Muscle of leg (tissue), 11 donors: Measurements from ENCODE around the gene ZCCHC10. TPM values are rescaled to one million over a fixed set of nuclear protein-coding genes. Genes with fewer than 3 reads are reported as not detected.
"Not testable (repeated sequence)": the region's sequence is repeated elsewhere in the genome, so short reads cannot be mapped to it uniquely, and the experiment has no call there.

Experiments used
- DNase-seq: peaks from one replicate; pipeline ENCODE4 v3.0.0; 2013
- H3K27ac ChIP-seq: one replicate; pipeline ENCODE4 v1.5.1; 2013; ENCODE audit warnings: mild to moderate bottlenecking, low read length, control low read depth
- H3K27me3 ChIP-seq: one replicate; pipeline ENCODE4 v1.6.1; 2013; ENCODE audit warnings: low read length; ENCODE audit not compliant: control insufficient read depth, insufficient read depth
- H3K36me3 ChIP-seq: one replicate; pipeline ENCODE4 v1.6.1; 2013; ENCODE audit warnings: low read length; ENCODE audit not compliant: control insufficient read depth, insufficient read depth
- H3K4me1 ChIP-seq: one replicate; pipeline ENCODE4 v1.6.1; 2013; ENCODE audit warnings: low read length; ENCODE audit not compliant: control insufficient read depth, insufficient read depth
- H3K4me3 ChIP-seq: one replicate; pipeline ENCODE4 v1.5.1; 2013; ENCODE audit warnings: low read length, control low read depth
- H3K9me3 ChIP-seq: replicated peaks from 2 replicates; pipeline ENCODE4 v1.6.1; 2013; ENCODE audit warnings: low read depth, low read length; ENCODE audit not compliant: control insufficient read depth
- WGBS: methylation state at CpG from one replicate; pipeline ENCODE4 v1.1.5; 2013; ENCODE audit warnings: missing lambda C conversion rate; ENCODE audit not compliant: insufficient coverage; 5-methylcytosine and 5-hydroxymethylcytosine counted together
- polyA plus RNA-seq, 8 donors: library from polyadenylated mRNA; unstranded; fragments of 120-200 nt; gene quantifications; one replicate each; pipeline versions ENCODE4 v1.2.1 to v1.2.3, GENCODE V29; 2013; ENCODE audit warnings: inconsistent platforms in 1 of 8, low replicate concordance in 1 of 8; ENCODE audit not compliant: insufficient read length in 8 of 8, insufficient read depth in 1 of 8
- total RNA-seq: library from RNA; stranded (reverse); fragments of 120-200 nt; gene quantifications from one replicate; pipeline ENCODE4 v1.2.4, GENCODE V29; 2013

Gene ZCCHC10
- total and polyA plus RNA-seq, 9 donors, result 11.6 to 28.0 (median 22.6) TPM

GRCh38 chr5:132962429-132963021, 63.8 kb downstream of the ZCCHC10 start:
- H3K36me3 ChIP-seq, result no peaks in the 10 kb centered on the region
- H3K27ac ChIP-seq, result peak overlapping the region; percentile 98
- H3K4me1 ChIP-seq, result peaks cover 13% of the 10 kb centered on the region
- WGBS, result 0% methylated on average over 3 of the region's 21 CpGs
- DNase-seq, result peak; percentile 90
- H3K9me3 ChIP-seq, result no peaks in the 10 kb centered on the region
- H3K4me3 ChIP-seq, result peak overlapping the region; percentile 76
- no peaks in the 10 kb centered on the region for H3K27me3 ChIP-seq

GRCh38 chr5:132961887-132962286, 64.5 kb downstream of the ZCCHC10 start:
- Histone ChIP-seq H3K4me3 (peak overlapping the region; percentile 76), H3K27ac (peak overlapping the region; percentile 98), H3K27me3 (no peaks in the 10 kb centered on the region), H3K9me3 (no peaks in the 10 kb centered on the region), H3K36me3 (no peaks in the 10 kb centered on the region), H3K4me1 (peaks cover 13% of the 10 kb centered on the region)
- DNase-seq, result peak; percentile 70
- WGBS, result no CpG with 5 or more reads among the region's 5 CpGs

- H3K27me3 ChIP-seq, H3K9me3 ChIP-seq, H3K36me3 ChIP-seq: not testable (repeated sequence)
- peaks cover 13% of the 10 kb centered on the region for H3K4me1 ChIP-seq
- H3K27ac ChIP-seq, result peak overlapping the region; percentile 98
- peak overlapping the region; percentile 76 for H3K4me3 ChIP-seq
- peak; percentile 3 for DNase-seq
- WGBS, result 88% methylated on average over 6 of the region's 11 CpGs
Measured at GRCh38 chr5:132961123-132961815, 65.1 kb downstream of the ZCCHC10 start.

GRCh38 chr5:132956166-132956799, 70.1 kb downstream of the ZCCHC10 start:
- H3K9me3 ChIP-seq, DNase-seq, H3K4me3 ChIP-seq, H3K27ac ChIP-seq, H3K27me3 ChIP-seq, H3K4me1 ChIP-seq: not testable (repeated sequence)
- peaks cover 11% of the 10 kb centered on the region for H3K36me3 ChIP-seq
- WGBS, result 83% methylated on average over 1 of the region's 6 CpGs

- DNase-seq, result no peak
- H3K4me3 ChIP-seq, result no peak overlapping the region
- H3K36me3 ChIP-seq, result peaks cover 11% of the 10 kb centered on the region
- no peaks in the 10 kb centered on the region for H3K27me3 ChIP-seq
- peaks cover 3% of the 10 kb centered on the region for H3K9me3 ChIP-seq
- peaks cover 3% of the 10 kb centered on the region for H3K4me1 ChIP-seq
- WGBS, result 84% methylated on average over 6 of the region's 6 CpGs
- no peak overlapping the region for H3K27ac ChIP-seq
Measured at GRCh38 chr5:132953710-132954109, 72.6 kb downstream of the ZCCHC10 start.

- no peak for DNase-seq
- H3K4me3 ChIP-seq, result no peak overlapping the region
- no peak overlapping the region for H3K27ac ChIP-seq
- H3K36me3 ChIP-seq, result peaks cover 11% of the 10 kb centered on the region
- WGBS, result 88% methylated on average over 2 of the region's 2 CpGs
- peaks cover 3% of the 10 kb centered on the region for H3K4me1 ChIP-seq
- H3K27me3 ChIP-seq, result no peaks in the 10 kb centered on the region
- peaks cover 3% of the 10 kb centered on the region for H3K9me3 ChIP-seq
Measured at GRCh38 chr5:132952829-132953228, 73.5 kb downstream of the ZCCHC10 start.

- H3K9me3 ChIP-seq, result peaks cover 3% of the 10 kb centered on the region
- no peak overlapping the region for H3K4me3 ChIP-seq
- no peak overlapping the region for H3K27ac ChIP-seq
- peaks cover 3% of the 10 kb centered on the region for H3K4me1 ChIP-seq
- DNase-seq, result no peak
- WGBS, result 57% methylated on average over 2 of the region's 2 CpGs
- H3K36me3 ChIP-seq, result peaks cover 11% of the 10 kb centered on the region
- H3K27me3 ChIP-seq, result no peaks in the 10 kb centered on the region
Measured at GRCh38 chr5:132951897-132952296, 74.5 kb downstream of the ZCCHC10 start.

- H3K4me3 ChIP-seq, result no peak overlapping the region
- no peaks in the 10 kb centered on the region for H3K9me3 ChIP-seq
- peak; percentile 45 for DNase-seq
- no peak overlapping the region for H3K27ac ChIP-seq
- H3K27me3 ChIP-seq, result no peaks in the 10 kb centered on the region
- WGBS, result 81% methylated on average over 2 of the region's 2 CpGs
- peaks cover 3% of the 10 kb centered on the region for H3K36me3 ChIP-seq
- peaks cover 3% of the 10 kb centered on the region for H3K4me1 ChIP-seq
Measured at GRCh38 chr5:132949136-132949535, 77.2 kb downstream of the ZCCHC10 start.

GRCh38 chr5:132947671-132948070, 78.7 kb downstream of the ZCCHC10 start:
- peaks cover 3% of the 10 kb centered on the region for H3K4me1 ChIP-seq
- peaks cover 5% of the 10 kb centered on the region for H3K36me3 ChIP-seq
- WGBS, result no CpG with 5 or more reads among the region's 2 CpGs
- no peak for DNase-seq
- H3K27me3 ChIP-seq, result no peaks in the 10 kb centered on the region
- no peak overlapping the region for H3K27ac ChIP-seq
- no peaks in the 10 kb centered on the region for H3K9me3 ChIP-seq
- H3K4me3 ChIP-seq, result no peak overlapping the region
